HCT116 (cell line): ENCODE results near the gene USP32. TPM values are rescaled to one million over a fixed set of nuclear protein-coding genes. Genes with fewer than 3 reads are reported as not detected.

Experiments used
- ATAC-seq: fragments of 200-7000 bp; cut with Tn5 transposase; 2 replicates; pipeline ENCODE4 v1.9.1; 2020; ENCODE audit warnings: mild to moderate bottlenecking, moderate library complexity
- BruUV-seq: library from RNA; stranded (reverse); fragments of 400-500 nt; replicated peaks from 2 replicates; lab custom pipeline; 2021; lab: Mats Ljungman, UMichigan
- CTCF ChIA-PET: fragments of 300-600 bp; sonication (Branson Sonifier 250); formaldehyde crosslinking; loops from one replicate; lab custom pipeline; 2021; ENCODE audit warnings: antibody characterized with exemption; lab: Charles Lee
- POLR2A ChIA-PET: fragments of 300-600, 350-600 bp; sonication (Branson Sonifier 250); formaldehyde crosslinking; loops from one replicate; lab custom pipeline; 2021; ENCODE audit warnings: antibody characterized with exemption; lab: Charles Lee
- RAD21 ChIA-PET, 2 experiments: fragments of 300-600 bp; sonication (Branson Sonifier 250); formaldehyde crosslinking; loops; one replicate each; lab custom pipeline; 2023; ENCODE audit warnings: low total read pairs in 2 of 2; ENCODE audit not compliant: uncharacterized antibody in 2 of 2, unreplicated experiment in 2 of 2, low non-redundant PET in 1 of 2; lab: Charles Lee
- DNase-seq: peaks from one replicate; pipeline ENCODE4 v3.0.0-alpha.2; 2010; ENCODE audit warnings: low read depth, low spot score
- H2AFZ ChIP-seq: fragments of 200-600 bp; shearing (Covaris generic), sonication (generic); 2 replicates; pipeline ENCODE4 v1.6.1; 2017; ENCODE audit warnings: low read depth, mixed run types, mixed read lengths, antibody characterized with exemption, low read length; ENCODE audit not compliant: poor library complexity, severe bottlenecking
- H3K27ac ChIP-seq: 2 replicates; pipeline ENCODE4 v1.5.1; 2012; ENCODE audit warnings: low read depth, low read length
- H3K27me3 ChIP-seq: fragments of 200-600 bp; sonication (generic); 2 replicates; pipeline ENCODE4 v1.6.1; 2016; ENCODE audit warnings: mixed run types, low read length, mixed read lengths; ENCODE audit not compliant: insufficient read depth
- H3K36me3 ChIP-seq, 2 experiments: fragments of 200-500 bp in 1 of 2; fragments of 200-600 bp in 1 of 2; sonication (Bioruptor generic) in 1 of 2; sonication (generic) in 1 of 2; 2 replicates each; pipeline versions ENCODE4 v1.5.1 to v1.6.1; 2014 to 2016; ENCODE audit warnings: low read length in 2 of 2, inconsistent platforms in 1 of 2, mixed read lengths in 1 of 2, mixed run types in 1 of 2; ENCODE audit not compliant: insufficient read depth in 2 of 2, control insufficient read depth in 1 of 2
- H3K4me1 ChIP-seq, 2 experiments: fragments of 200-600 bp in 1 of 2; sonication (generic) in 1 of 2; 2 replicates each; pipeline versions ENCODE4 v1.5.1 to v1.6.1; 2012 to 2017; ENCODE audit warnings: low read length in 2 of 2, inconsistent platforms in 1 of 2, mild to moderate bottlenecking in 1 of 2, mixed read lengths in 1 of 2, mixed run types in 1 of 2, moderate library complexity in 1 of 2; ENCODE audit not compliant: insufficient read depth in 2 of 2, control insufficient read depth in 1 of 2
- H3K4me2 ChIP-seq: fragments of 200-600 bp; sonication (generic); 2 replicates; pipeline ENCODE4 v1.6.1; 2017; ENCODE audit warnings: mixed run types, low read length, mixed read lengths
- H3K4me3 ChIP-seq, 2 experiments: fragments of 200-600 bp in 1 of 2; sonication (generic) in 1 of 2; replicated peaks in 1 of 2; 2 replicates each; pipeline ENCODE4 v1.5.1; 2011 to 2016; ENCODE audit warnings: low read length in 2 of 2, control low read depth in 1 of 2, low read depth in 1 of 2, mild to moderate bottlenecking in 1 of 2, mixed read lengths in 1 of 2, mixed run types in 1 of 2
- H3K79me2 ChIP-seq: fragments of 200-600 bp; sonication (generic); 2 replicates; pipeline ENCODE4 v1.6.1; 2017; ENCODE audit warnings: mild to moderate bottlenecking, mixed run types, low read length, moderate library complexity, mixed read lengths; ENCODE audit not compliant: insufficient read depth
- H3K9ac ChIP-seq: fragments of 200-600 bp; sonication (generic); 2 replicates; pipeline ENCODE4 v1.6.1; 2016; ENCODE audit warnings: low read length, mixed read lengths
- H3K9me2 ChIP-seq: fragments of 200-600 bp; sonication (generic), shearing (Covaris generic); 2 replicates; pipeline ENCODE4 v1.6.1; 2017; ENCODE audit warnings: mixed run types, mild to moderate bottlenecking, moderate library complexity; ENCODE audit not compliant: insufficient read depth
- H3K9me3 ChIP-seq, 2 experiments: fragments of 200-500 bp in 1 of 2; fragments of 200-600 bp in 1 of 2; sonication (Bioruptor generic) in 1 of 2; sonication (generic) in 1 of 2; 2 replicates each; pipeline ENCODE4 v1.6.1; 2014 to 2017; ENCODE audit warnings: low read length in 2 of 2, mixed read lengths in 2 of 2, inconsistent platforms in 1 of 2, low read depth in 1 of 2, mild to moderate bottlenecking in 1 of 2, mixed run types in 1 of 2, moderate library complexity in 1 of 2; ENCODE audit not compliant: control insufficient read depth in 1 of 2, insufficient read depth in 1 of 2
- H4K20me1 ChIP-seq: fragments of 200-600 bp; sonication (generic), shearing (Covaris generic); 2 replicates; pipeline ENCODE4 v1.6.1; 2017; ENCODE audit warnings: mixed run types, mild to moderate bottlenecking, moderate library complexity; ENCODE audit not compliant: insufficient read depth
- ATF3 ChIP-seq: IDR thresholded peaks from 2 replicates; pipeline ENCODE4 v1.6.1; 2012
- ELF1 ChIP-seq: IDR thresholded peaks from 2 replicates; pipeline ENCODE4 v1.6.1; 2012; ENCODE audit warnings: low read depth, borderline replicate concordance
- JUND ChIP-seq: IDR thresholded peaks from 2 replicates; pipeline ENCODE4 v1.6.1; 2012
- REST ChIP-seq: IDR thresholded peaks from 2 replicates; pipeline ENCODE4 v1.6.1; 2012; ENCODE audit warnings: low read depth
- SP1 ChIP-seq: IDR thresholded peaks from 2 replicates; pipeline ENCODE4 v1.6.1; 2012; ENCODE audit warnings: low read depth
- SRF ChIP-seq: IDR thresholded peaks from 2 replicates; pipeline ENCODE4 v1.6.1; 2012; ENCODE audit warnings: low read depth
- TCF7L2 ChIP-seq: IDR thresholded peaks from 2 replicates; pipeline ENCODE4 v1.7.0; 2011; ENCODE audit warnings: borderline replicate concordance, inconsistent platforms; ENCODE audit not compliant: insufficient read depth, insufficient read length; ENCODE audit errors: extremely low read depth
- intact Hi-C: fragments of 100-400 bp; cut with micrococcal nuclease; formaldehyde crosslinking; loops from 2 replicates; pipeline ENCODE4 v1.10.0; 2022
- total RNA-seq: library from RNA; stranded (reverse); gene quantifications from one replicate; pipeline ENCODE4 v1.2.1, GENCODE V29; 2021; ENCODE audit not compliant: unreplicated experiment
- TF ChIP-seq, protein P1 (sequence below), 3 experiments: fragments of 200-600 bp in 1 of 3; sonication (generic) in 1 of 3; IDR thresholded peaks in 2 of 3; conservative IDR thresholded peaks in 1 of 3; 2 replicates each; pipeline ENCODE4 v1.5.1; 2012 to 2017; ENCODE audit warnings: low read depth in 2 of 3, low read length in 2 of 3, antibody characterized with exemption in 1 of 3, borderline replicate concordance in 1 of 3, control low read depth in 1 of 3, mild to moderate bottlenecking in 1 of 3, mixed read lengths in 1 of 3, mixed run types in 1 of 3, moderate library complexity in 1 of 3; ENCODE audit not compliant: insufficient read depth in 1 of 3

The USP32 gene
- total RNA-seq, 1 experiment from 2014 or later, result 67.0 TPM

GRCh38 chr17:60165971-60166370 is 226.0 kb downstream of the USP32 start:
- CTCF ChIA-PET, result no interaction called here
- no peak overlapping the region for H3K9ac ChIP-seq
- POLR2A ChIA-PET, result no interaction called here
- H3K9me3 ChIP-seq, result no peaks in the 10 kb centered on the region
- BruUV-seq, result no TSS peak
- no peaks in the 10 kb centered on the region for H3K79me2 ChIP-seq
- TF ChIP-seq SRF, result no peak
- TF ChIP-seq, protein P1, sequence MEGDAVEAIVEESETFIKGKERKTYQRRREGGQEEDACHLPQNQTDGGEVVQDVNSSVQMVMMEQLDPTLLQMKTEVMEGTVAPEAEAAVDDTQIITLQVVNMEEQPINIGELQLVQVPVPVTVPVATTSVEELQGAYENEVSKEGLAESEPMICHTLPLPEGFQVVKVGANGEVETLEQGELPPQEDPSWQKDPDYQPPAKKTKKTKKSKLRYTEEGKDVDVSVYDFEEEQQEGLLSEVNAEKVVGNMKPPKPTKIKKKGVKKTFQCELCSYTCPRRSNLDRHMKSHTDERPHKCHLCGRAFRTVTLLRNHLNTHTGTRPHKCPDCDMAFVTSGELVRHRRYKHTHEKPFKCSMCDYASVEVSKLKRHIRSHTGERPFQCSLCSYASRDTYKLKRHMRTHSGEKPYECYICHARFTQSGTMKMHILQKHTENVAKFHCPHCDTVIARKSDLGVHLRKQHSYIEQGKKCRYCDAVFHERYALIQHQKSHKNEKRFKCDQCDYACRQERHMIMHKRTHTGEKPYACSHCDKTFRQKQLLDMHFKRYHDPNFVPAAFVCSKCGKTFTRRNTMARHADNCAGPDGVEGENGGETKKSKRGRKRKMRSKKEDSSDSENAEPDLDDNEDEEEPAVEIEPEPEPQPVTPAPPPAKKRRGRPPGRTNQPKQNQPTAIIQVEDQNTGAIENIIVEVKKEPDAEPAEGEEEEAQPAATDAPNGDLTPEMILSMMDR (IDR thresholded peaks at IDR 0.05 in 2 of 3, conservative IDR thresholded peaks at IDR 0.05 in 1 of 3; ENCODE audit: borderline replicate concordance in 1 of 3, insufficient read depth in 1 of 3, low read depth in 2 of 3, low read length in 2 of 3), result no peak
- TF ChIP-seq TCF7L2, result no peak
- no peak for TF ChIP-seq JUND
- TF ChIP-seq ELF1, result no peak
- TF ChIP-seq SP1, result no peak
- TF ChIP-seq REST, result no peak
- no peak for TF ChIP-seq ATF3
- no peaks in the 10 kb centered on the region for H4K20me1 ChIP-seq
- RAD21 ChIA-PET, result interaction anchor here in 1 of 2 experiments (0.6 kb wide), 1 partner anchor 472 kb away, joined by 3 read pairs; no protein-coding TSS in a partner anchor
- no peak overlapping the region for H3K4me3 ChIP-seq
- DNase-seq, result no peak
- no peak overlapping the region for H2AFZ ChIP-seq
- no peaks in the 10 kb centered on the region for H3K36me3 ChIP-seq
- H3K4me2 ChIP-seq, result no peak overlapping the region
- H3K27ac ChIP-seq, result no peak overlapping the region
- no peak for ATAC-seq
- H3K9me2 ChIP-seq, result no peaks in the 10 kb centered on the region
- intact Hi-C loops, result no loop called here
- H3K4me1 ChIP-seq, result peaks cover 0 to 32% of the 10 kb centered on the region in 2 experiments; a peak in 1 of 4 replicates
- no peaks in the 10 kb centered on the region for H3K27me3 ChIP-seq
